DMS53 (cell line): ENCODE measurements around the gene TAP1.

Experiments
- DNase-seq: peaks from one replicate; lab custom pipeline; 2025; lab: John Stamatoyannopoulos, UW

TAP1 gene

DNA sequence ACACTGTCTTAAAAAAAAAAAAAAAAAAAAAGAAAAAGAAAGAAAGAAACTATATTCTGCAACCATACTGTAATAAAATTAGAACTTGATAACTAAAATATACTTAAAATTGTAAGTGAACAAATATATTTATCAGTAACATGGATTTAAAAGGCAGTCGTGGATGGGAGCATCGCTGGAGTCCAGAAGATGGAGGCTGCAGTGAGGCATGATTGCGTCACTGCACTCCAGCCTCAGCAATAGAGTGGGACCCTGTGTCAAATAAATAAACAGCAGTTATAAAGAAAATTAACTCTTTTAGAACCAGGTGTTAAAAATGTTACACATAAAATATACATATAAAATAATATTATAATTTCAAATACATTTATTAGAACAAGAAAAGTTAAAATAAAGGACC is 9.2 kb upstream of the TAP1 start:
- no peak for DNase-seq

DNA sequence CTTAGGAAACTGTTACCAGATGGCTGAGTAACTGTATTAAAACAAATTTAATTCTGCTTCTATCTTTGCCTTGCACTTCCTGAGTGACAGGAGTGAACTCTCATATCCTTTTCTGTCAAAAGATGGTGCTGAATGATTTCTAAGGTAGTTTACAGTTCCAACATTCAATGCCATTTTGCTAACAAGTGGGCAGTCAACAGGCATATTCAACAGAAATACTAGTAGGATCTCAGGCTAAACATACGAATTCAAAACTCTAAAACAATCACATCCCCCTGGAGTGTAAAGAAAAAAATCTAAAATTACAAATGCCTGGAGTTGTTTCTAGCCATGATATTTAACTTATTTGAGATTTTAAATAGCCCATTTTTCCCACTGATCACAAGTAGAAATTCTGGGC is 7.2 kb upstream of the TAP1 start:
- DNase-seq: no peak

DNA sequence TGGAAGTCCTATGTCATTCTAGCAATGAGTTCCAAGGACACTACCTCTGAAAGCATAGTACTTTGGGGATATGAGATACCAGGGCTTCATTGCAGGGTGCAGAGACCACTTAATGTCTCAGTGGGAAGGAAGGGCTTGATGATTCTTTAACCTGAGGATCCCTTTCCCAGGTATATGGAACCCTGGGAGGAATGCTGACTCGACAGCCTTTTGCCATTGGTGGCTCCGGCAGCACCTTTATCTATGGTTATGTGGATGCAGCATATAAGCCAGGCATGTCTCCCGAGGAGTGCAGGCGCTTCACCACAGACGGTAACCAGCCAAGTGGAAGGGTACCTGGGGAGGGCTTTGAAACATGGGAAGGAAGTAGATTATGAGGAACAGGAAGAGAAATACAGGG is 4.7 kb upstream of the TAP1 start:
- no peak for DNase-seq

DNA sequence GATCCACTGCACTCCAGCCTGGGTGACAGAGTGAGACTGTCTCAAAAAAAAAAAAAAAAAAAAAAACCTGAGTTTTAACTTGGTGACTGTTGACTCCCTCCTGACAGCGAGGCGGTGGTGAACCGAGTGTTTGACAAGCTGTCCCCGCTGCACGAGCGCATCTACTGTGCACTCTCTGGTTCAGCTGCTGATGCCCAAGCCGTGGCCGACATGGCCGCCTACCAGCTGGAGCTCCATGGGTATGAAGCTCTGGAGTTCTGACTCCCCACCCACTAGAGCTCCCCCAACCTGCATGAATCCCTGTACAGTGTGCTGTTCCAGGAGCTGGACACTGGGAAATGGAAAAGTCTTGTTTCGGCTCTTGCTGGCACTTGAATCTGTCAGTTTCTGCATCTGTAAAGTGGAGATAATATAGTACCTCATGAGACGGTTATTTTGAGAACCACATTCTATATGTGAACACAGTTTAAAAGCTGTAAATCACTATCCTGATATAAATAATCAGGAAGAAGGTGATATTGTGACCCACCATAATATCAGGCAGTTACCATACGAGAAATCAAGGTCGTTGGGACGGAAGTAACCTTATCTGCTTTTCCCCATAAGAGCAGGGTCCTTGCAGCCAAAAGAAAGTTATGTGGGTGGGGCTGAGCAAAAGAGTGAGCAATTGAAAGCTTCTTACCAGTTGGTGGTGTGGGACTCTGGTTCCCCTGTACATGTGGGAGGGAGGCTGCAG is 3.8 kb upstream of the TAP1 start:
- no peak for DNase-seq

DNA sequence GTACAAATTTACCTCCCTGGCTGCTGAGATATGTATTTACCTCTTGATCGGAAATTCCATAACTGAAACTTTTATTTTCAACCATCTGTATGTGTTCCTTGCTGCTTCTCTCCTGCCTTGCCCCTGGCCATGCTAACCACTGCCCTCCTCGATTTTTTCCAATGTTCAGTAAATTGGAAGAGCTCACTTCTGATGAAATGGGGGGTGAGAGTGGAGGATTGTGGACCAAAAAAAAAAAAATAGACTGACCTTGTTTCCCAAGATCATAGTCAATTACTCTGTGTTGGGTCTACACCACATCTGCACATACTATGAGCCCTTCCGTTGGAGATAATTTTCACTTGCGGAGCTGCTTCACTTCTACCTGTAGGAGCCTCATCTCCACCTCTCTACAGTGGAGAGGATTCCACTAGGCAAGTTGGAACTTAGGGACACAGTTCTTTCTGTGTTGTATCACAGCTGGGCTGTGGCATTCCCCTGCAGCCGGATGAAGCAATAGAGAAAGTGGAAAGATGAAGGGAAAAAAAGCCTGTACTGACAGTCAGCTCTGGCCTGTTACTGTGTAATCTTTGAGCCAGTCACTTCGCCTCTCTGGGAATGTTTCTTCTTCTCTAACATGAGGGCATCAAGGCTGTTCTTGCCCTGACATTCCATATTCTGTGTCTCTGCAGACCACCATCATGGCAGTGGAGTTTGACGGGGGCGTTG is 2.1 kb upstream of the TAP1 start:
- DNase-seq: no peak

DNA sequence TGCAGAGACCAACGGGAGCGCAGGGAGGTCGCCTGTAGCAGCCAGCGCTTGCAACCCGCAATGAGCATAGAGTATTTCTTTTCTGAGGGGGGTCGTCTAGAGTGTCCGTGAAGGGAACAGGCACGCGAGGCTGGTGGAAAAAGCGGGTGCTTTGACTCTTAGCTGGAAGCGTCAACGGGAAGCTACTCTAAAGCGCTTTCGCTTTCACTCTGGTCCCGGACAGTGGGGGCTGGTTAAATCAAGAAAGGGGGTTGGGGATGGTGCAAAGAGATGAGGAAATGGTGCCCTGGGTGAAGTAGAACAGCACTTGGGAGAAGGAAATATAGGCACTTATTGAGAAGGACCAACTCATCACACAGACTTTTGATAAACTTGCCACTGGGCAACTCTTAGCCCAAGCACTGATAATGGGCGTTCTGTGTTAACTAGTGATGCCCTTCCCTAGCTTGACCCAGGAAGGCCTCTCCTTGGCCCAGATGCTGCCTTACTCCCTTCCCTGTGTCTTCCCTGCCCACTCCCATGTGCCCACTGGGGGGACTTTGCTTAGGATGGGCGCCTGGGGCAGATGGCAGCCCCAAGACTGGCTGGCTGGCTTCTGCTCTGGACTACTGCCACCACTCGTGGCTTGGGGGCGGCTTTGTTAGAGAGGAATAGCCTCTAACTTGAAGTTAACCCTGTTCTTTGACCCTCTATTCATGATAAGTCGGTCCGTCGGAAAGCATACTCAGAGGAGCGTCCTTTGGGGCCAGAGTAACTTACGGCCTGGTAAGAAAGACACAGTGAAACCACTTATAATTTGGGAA is 1.1 kb upstream of the TAP1 start:
- peak; percentile 62 for DNase-seq

DNA sequence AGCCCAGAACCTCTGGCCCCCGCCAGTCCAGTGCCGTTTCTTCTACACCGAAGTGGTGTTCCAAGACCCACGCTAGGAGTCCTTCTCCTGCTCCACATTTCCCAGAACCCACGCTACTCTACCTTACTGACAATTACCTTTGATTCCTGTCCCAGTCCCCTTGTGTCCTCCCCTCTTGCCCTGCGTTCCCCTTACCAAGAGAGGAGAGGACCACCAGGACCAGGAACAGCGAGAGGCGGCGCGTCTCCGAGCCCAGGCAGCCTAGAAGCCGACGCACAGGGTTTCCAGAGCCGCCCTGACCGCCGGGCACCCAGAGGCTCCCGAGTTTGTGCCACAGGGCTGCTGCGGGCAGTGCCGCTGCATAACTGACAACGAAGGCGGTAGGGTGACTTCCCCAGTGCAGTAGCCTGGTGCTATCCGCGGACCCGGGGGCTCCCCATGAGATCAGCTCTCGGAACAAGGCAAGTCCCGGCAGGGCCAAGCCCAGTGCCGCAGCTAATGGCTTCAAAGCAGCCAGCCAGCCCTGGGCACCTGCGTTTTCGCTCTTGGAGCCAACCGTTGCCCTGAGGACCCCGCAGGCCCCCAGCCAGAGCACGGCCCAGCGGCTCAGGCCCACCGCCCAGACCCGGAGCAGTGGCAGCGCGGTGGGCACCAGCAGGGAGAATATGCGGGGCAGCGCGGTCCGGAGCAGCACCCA is 512 bp downstream of the TAP1 start:
- peak; percentile 72 for DNase-seq

DNA sequence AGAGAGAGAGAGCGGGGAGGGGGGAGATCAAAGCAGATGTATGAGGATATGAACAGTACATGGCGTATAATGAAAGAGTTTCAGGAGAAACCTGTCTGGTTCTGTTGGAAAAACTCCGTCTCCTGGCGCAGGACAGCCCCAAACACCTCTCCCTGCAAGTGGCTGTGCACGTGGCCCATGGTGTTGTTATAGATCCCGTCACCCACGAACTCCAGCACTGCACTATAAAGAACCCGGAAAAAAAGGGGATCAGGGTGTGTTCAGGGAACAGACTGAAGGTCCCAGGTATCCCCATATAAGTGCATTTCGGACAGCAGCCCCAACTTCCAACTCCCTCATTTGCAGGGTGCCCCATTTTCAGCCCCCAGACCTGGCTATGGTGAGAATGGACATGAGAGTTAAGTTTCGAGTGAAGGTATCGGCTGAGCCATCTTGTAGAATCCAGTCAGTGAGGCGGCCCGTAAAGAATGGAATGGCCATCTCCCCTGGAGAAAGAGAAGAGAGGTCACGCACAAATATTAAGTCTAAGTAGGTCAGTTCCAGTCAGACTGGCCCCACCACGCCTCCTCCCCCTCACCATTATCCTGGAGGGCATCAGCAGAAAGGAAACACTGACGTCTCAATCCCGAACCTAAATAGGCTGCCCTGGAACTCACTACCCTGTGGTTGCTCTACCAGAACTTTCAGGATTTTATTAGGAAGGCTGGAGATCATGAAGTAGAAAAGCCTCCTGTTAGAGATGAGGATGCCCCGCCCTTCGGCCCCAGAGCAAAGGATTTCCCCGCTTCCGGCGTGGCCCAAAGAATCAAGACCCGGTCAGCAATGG is 1.3 kb downstream of the TAP1 start:
- no peak for DNase-seq

DNA sequence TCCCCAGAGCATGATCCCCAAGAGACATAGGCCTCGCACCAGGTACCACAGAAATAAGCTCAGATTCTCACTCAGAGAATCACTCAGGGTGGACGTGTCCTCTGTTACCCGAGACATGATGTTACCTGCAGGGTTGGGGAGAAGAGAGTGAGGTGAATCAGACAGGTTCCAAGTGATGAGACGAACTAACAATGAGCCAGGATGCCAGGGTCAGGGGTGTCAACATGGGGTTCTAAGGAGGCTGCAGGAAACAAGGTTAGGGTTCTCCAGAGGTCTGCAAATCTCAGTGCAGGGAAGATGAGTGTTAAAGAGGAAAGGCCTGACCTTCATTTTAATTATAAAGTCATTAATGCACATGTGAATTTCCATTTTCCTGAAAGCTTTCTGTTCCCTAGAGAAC is 2.5 kb downstream of the TAP1 start:
- no peak for DNase-seq

DNA sequence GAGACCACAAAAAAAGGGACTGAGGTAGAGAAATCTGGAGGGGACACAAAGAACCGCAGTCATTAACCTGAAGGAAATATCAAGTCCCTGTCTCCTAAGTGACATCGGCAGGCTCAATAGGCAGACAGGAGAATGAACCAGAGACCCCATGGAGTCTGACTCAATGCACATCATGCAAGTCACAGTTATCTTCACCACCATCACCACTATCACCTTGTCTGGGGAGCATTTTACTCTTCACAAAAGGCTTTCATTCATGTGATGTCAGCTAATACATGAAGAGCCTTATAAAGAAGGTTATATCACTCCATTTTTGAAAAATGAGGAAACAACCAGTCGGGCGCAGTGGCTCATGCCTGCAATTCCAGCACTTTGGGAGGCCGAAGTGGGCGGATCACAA is 4.4 kb downstream of the TAP1 start:
- no peak for DNase-seq

DNA sequence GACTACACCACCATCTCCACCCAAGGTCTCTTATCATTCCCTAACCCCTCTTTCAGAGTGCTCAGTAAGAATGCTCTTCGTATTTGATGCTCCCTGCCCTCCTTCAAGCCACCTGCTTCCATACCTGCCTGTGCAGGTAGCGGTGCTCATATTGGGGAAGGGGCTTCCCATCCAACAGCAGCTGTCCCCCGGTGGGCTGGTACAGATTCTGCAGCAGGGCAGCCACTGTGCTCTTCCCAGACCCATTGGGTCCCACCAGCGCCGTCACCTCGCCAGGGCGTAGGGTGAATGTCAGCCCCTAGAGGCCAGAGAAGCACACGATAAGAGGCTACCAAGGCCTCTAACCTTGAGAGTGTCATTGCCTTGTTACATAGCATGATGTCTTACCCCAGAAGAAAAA is 5.7 kb downstream of the TAP1 start:
- DNase-seq: no peak

DNA sequence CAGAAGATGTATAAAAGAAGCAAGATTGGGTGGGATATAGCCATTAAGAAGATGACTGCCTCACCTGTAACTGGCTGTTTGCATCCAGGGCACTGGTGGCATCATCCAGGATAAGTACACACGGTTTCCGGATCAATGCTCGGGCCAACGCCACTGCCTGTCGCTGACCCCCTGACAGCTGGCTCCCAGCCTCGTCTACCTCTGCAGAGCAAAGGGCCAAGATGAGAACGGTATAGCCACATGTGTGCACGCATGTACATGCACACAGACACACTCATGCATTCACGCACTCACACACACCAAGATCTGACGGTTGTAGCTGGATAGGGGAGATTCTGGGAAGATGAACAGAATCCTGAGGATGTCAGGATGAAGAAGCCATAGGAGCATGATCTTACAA is 6.5 kb downstream of the TAP1 start:
- no peak for DNase-seq

DNA sequence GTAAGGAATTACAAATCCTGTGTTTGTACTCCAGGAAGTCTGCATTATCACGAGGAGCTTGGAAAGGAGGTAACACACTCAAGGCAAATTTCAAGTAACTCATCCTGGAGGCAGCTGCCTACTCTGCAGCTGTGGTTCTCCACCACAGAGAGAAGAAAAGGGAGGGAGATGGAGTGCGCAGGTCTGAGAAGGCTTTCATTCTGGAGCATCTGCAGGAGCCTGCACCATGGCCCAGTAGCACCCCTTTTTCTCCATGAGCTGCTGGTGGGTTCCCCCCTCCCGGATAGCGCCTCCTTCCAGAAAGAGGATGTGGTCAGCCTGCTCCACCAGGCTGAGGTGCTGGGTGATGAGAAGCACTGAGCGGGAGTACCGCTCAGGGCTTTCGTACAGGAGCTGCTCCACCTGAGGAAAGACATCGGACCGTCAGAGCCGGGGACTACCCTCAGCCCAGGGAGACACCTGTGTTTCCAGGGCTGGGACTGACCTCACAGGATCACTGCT is 8.1 kb downstream of the TAP1 start:
- peak; percentile 35 for DNase-seq

DNA sequence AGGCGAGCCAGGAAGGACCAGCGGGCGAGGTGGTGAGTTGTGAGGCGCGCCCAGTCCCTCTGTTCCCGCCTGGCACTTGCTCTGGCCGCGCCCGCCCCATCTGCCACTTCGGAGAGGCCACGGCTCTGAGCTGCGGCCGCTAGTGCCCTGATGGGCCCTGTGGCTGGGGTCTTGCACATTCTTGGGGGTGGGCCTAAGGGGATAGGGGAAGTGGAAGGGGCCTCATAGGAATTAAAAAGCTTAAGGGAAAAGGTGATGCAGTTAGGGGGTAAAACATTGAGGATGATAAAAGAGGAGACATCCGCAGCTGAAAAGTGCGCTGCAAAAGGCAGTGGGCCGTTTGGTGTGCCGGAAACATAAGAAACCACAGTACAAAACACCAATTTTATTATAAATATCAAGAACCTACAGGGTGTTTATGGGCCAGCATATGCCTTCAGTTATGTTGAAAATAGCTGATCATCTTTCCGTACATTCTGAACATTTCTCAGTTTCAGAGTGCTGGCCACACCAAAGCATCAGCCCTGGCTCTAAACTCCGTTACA is 8.6 kb downstream of the TAP1 start:
- peak; percentile 37 for DNase-seq

DNA sequence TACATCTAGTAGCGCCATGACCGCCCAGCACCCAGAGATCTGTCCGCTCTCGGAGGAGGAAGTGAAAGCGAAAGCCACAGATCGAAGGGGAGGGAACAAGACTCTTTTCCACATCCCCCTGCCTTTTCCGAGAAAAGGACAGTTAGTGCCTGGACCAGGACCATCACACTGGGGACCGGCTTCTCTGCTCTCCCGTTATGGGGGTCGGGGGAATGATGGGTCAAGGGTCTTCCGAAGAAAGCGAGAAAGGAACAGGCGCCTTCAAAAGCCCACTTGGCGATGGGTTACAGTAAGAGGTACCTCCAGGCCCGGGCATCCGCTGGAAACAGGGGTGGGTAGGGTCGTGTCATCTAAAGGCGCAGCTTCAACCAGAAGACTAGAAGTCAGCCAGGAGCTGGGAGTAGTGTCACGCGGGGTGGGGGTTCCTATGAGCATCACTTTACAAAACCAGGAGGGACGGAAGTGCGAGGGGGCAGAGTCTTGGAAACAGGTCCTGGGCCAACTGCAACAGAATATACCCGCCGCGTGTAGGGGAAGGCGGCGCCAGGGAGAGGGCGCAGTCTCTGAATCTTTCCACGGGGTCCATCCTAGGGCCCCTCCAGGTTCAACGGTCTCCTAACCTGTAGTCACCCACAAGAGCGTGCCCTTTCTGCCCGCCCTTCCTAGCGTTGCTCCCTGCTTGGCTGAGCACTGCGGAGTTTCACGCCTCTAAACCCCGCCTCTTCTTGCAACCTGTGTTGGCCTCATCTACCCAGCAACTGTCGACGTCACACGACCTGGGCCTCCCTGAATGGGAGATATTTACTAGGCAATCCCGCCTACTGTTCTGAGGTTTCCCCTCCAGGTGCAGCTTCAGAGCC is 9.3 kb downstream of the TAP1 start, which contains the start of gene PSMB8:
Gene PSMB8, minus strand, starts transcription at position 69 of the 860 bp plus-strand sequence. Its CDS starts 51 bp downstream, at position 18.
- peak; percentile 99 for DNase-seq

DNA sequence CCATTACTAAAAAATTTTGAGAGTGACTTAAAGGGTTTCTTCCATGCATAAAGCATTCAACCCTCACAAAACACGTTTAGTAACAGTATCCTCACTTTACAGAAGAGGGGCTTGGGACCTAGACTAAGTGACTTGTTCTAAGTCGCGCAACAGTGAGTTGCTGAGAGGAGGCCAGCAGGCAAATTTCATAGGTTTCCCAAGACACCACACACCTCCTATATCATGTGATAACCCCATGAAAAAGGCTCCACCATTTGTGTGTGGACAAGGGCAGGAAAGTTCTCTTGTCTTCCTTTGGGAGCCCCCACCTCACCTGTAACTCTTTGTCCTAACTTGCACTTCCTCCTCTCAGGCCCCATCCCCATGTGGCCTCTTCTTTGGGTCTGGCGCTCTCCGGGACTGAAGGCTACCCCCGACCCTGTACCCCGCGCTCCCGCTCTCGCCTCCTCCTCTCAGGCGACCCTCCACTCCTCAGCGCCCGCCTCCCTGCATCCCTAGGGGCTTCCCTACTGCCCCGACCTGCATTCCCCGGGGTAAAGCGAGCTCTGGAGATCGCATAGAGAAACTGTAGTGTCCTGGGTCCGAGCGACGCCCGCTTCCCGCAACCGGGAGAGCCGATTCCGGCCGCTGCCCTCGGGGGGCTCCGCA is 10.0 kb downstream of the TAP1 start:
- DNase-seq: peak; percentile 51

DNA sequence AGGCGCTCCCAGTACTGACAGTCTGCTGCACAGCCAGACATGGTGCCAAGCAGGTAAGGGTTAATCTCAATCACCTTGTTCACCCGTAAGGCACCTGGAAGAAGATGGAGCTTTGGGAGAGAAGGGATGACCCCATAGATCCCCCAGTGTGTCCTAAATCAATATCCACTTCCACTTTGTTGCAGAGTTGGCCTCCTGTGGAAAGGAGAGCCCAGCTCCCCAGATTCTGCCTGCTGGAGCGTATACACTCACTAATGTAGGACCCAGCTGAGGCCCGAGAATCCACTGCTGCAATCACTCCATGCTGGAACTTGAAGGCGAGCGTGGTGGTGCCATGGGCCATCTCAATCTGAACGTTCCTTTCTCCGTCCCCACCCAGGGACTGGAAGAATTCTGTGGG is 10.8 kb downstream of the TAP1 start:
- DNase-seq: no peak

DNA sequence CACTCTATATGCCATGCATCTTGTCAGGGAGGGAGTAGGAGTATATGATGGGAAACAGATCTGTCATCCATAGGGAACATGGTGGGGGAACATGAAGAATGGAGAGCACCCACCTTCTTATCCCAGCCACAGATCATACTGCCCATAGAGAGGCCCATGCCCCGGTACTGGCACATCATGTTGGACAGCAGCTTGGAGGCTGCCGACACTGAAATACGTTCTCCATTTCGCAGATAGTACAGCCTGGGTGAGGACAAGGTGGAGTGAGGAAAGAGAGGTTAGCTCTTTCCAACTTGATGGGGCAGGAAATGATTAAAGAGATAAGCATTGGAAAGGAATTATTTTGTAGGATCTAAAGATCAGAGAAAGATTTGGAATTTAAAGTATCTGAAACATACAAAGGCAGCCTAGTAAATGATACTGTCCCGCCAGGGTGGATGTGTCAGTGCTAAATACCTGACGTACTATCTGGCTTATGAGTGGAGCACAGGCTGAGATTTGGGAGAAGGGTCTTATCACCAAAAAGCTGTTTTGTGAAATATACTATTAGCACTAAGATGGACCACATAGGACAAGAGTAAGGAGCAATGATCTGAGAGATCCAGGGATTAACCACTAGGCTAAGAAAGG is 11.4 kb downstream of the TAP1 start:
- no peak for DNase-seq
